GM18507 (cell line): Measurements from ENCODE around the gene APP.
"Not testable (repeated sequence)": the region's sequence is repeated elsewhere in the genome, so short reads cannot be mapped to it uniquely, and the experiment has no call there.

Source experiments
- DNase-seq: peaks from one replicate; pipeline ENCODE4 v3.0.0; 2011; ENCODE audit warnings: low read depth; ENCODE audit not compliant: insufficient read length; ENCODE audit errors: extremely low spot score
- FAIRE-seq: peaks from 2 replicates; lab custom pipeline; 2011; peaks lifted over from hg19 to GRCh38; lab: Jason Lieb, UNC

APP gene

GRCh38 chr21:26131554-26131953 lies 39.0 kb downstream of the APP start:
- no peak for DNase-seq
- FAIRE-seq: peak; percentile 29

- not testable (repeated sequence) for DNase-seq, FAIRE-seq
Measured at GRCh38 chr21:26131053-26131452, 39.5 kb downstream of the APP start.

- no peak for DNase-seq
- no peak for FAIRE-seq
Measured at GRCh38 chr21:26130249-26130881, 40.2 kb downstream of the APP start.

GRCh38 chr21:26127918-26128317 lies 42.7 kb downstream of the APP start:
- DNase-seq: no peak
- FAIRE-seq: no peak

- no peak for FAIRE-seq
Measured at GRCh38 chr21:26127073-26127814, 43.3 kb downstream of the APP start.

GRCh38 chr21:26126168-26126553 lies 44.4 kb downstream of the APP start:
- FAIRE-seq (no peak), DNase-seq (no peak)

More at GRCh38 chr21:26127073-26127814, 43.3 kb downstream of the APP start:
- no peak for DNase-seq

GRCh38 chr21:26125433-26126167 lies 45.0 kb downstream of the APP start:
- DNase-seq (no peak), FAIRE-seq (no peak)

GRCh38 chr21:26124896-26125295 lies 45.7 kb downstream of the APP start:
- FAIRE-seq: no peak
- no peak for DNase-seq

- no peak for DNase-seq
Measured at GRCh38 chr21:26124421-26124833, 46.1 kb downstream of the APP start.

GRCh38 chr21:26123012-26123411 lies 47.6 kb downstream of the APP start:
- DNase-seq (no peak), FAIRE-seq (no peak)

More at GRCh38 chr21:26124421-26124833, 46.1 kb downstream of the APP start:
- FAIRE-seq: no peak

- FAIRE-seq (no peak), DNase-seq (no peak)
Measured at GRCh38 chr21:26120828-26121227, 49.7 kb downstream of the APP start.

GRCh38 chr21:26119906-26120305 lies 50.7 kb downstream of the APP start:
- FAIRE-seq (no peak), DNase-seq (no peak)

GRCh38 chr21:26118938-26119540 lies 51.5 kb downstream of the APP start:
- no peak for FAIRE-seq
- no peak for DNase-seq

- no peak for DNase-seq
- FAIRE-seq: no peak
Measured at GRCh38 chr21:26117972-26118367, 52.6 kb downstream of the APP start.

- DNase-seq (no peak), FAIRE-seq (no peak)
Measured at GRCh38 chr21:26117324-26117971, 53.1 kb downstream of the APP start.

- DNase-seq (no peak), FAIRE-seq (no peak)
Measured at GRCh38 chr21:26116456-26117011, 54.0 kb downstream of the APP start.

- no peak for FAIRE-seq
Measured at GRCh38 chr21:26115899-26116298, 54.7 kb downstream of the APP start.

GRCh38 chr21:26115305-26115704 lies 55.3 kb downstream of the APP start:
- FAIRE-seq: no peak
- no peak for DNase-seq

More at GRCh38 chr21:26115899-26116298, 54.7 kb downstream of the APP start:
- no peak for DNase-seq

GRCh38 chr21:26112975-26113374 lies 57.6 kb downstream of the APP start:
- no peak for FAIRE-seq
- no peak for DNase-seq
